Measurements from ENCODE around the gene ANAPC13.

DNA sequence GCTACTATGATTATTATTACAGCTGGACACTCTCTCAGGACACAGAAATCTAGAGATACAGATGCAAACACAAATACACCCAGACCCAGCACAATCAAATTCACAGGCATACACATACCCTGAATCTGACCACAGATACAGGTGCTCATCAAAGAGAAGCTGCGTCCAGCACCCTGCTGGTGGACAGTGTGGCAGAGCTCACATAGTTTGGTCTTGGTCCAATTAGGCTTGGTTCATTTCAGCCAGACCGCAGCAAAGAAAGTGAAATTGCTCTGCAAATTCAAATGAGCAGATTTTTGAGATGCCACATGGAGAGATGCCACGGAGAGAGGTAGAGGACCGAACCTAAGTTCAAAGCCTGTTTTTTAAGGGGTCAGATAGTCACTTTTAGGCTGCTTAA is 55.6 kb downstream of the ANAPC13 start:
- TF ChIP-seq RAD21 (IDR thresholded peaks at IDR 0.05; ENCODE audit: low read length) = no peak
- TF ChIP-seq, protein P1, sequence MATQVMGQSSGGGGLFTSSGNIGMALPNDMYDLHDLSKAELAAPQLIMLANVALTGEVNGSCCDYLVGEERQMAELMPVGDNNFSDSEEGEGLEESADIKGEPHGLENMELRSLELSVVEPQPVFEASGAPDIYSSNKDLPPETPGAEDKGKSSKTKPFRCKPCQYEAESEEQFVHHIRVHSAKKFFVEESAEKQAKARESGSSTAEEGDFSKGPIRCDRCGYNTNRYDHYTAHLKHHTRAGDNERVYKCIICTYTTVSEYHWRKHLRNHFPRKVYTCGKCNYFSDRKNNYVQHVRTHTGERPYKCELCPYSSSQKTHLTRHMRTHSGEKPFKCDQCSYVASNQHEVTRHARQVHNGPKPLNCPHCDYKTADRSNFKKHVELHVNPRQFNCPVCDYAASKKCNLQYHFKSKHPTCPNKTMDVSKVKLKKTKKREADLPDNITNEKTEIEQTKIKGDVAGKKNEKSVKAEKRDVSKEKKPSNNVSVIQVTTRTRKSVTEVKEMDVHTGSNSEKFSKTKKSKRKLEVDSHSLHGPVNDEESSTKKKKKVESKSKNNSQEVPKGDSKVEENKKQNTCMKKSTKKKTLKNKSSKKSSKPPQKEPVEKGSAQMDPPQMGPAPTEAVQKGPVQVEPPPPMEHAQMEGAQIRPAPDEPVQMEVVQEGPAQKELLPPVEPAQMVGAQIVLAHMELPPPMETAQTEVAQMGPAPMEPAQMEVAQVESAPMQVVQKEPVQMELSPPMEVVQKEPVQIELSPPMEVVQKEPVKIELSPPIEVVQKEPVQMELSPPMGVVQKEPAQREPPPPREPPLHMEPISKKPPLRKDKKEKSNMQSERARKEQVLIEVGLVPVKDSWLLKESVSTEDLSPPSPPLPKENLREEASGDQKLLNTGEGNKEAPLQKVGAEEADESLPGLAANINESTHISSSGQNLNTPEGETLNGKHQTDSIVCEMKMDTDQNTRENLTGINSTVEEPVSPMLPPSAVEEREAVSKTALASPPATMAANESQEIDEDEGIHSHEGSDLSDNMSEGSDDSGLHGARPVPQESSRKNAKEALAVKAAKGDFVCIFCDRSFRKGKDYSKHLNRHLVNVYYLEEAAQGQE (IDR thresholded peaks at IDR 0.05; ENCODE audit: low read depth, low read length) = peak; percentile 54
- TF ChIP-seq, protein P2, sequence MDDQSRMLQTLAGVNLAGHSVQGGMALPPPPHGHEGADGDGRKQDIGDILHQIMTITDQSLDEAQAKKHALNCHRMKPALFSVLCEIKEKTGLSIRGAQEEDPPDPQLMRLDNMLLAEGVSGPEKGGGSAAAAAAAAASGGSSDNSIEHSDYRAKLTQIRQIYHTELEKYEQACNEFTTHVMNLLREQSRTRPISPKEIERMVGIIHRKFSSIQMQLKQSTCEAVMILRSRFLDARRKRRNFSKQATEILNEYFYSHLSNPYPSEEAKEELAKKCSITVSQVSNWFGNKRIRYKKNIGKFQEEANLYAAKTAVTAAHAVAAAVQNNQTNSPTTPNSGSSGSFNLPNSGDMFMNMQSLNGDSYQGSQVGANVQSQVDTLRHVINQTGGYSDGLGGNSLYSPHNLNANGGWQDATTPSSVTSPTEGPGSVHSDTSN (IDR thresholded peaks at IDR 0.05) = no peak
- no peak for TF ChIP-seq FOXJ3 (CRISPR knock-in tag; IDR thresholded peaks at IDR 0.05)
- TF ChIP-seq GATA2 (CRISPR knock-in tag; IDR thresholded peaks at IDR 0.05) = no peak
- TF ChIP-seq, protein P3, sequence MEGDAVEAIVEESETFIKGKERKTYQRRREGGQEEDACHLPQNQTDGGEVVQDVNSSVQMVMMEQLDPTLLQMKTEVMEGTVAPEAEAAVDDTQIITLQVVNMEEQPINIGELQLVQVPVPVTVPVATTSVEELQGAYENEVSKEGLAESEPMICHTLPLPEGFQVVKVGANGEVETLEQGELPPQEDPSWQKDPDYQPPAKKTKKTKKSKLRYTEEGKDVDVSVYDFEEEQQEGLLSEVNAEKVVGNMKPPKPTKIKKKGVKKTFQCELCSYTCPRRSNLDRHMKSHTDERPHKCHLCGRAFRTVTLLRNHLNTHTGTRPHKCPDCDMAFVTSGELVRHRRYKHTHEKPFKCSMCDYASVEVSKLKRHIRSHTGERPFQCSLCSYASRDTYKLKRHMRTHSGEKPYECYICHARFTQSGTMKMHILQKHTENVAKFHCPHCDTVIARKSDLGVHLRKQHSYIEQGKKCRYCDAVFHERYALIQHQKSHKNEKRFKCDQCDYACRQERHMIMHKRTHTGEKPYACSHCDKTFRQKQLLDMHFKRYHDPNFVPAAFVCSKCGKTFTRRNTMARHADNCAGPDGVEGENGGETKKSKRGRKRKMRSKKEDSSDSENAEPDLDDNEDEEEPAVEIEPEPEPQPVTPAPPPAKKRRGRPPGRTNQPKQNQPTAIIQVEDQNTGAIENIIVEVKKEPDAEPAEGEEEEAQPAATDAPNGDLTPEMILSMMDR (IDR thresholded peaks at IDR 0.05) = no peak
- TF ChIP-seq POLR2AphosphoS5 (IDR thresholded peaks at IDR 0.05; ENCODE audit: low read depth, low read length) = no peak
- no peak for TF ChIP-seq EZH2phosphoT487 (IDR thresholded peaks at IDR 0.05; ENCODE audit: borderline replicate concordance, low read depth)
- no peak for TF ChIP-seq TAF1 (IDR thresholded peaks at IDR 0.05; ENCODE audit: borderline replicate concordance, low read depth, low read length)
- TF ChIP-seq, protein P4, sequence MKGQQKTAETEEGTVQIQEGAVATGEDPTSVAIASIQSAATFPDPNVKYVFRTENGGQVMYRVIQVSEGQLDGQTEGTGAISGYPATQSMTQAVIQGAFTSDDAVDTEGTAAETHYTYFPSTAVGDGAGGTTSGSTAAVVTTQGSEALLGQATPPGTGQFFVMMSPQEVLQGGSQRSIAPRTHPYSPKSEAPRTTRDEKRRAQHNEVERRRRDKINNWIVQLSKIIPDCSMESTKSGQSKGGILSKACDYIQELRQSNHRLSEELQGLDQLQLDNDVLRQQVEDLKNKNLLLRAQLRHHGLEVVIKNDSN (IDR thresholded peaks at IDR 0.05; ENCODE audit: borderline replicate concordance, low read depth) = no peak
- no peak for TF ChIP-seq EP300 (IDR thresholded peaks at IDR 0.05; ENCODE audit: borderline replicate concordance in 1 of 2, low read depth in 1 of 2, low read length in 1 of 2)
- TF ChIP-seq SIN3A (IDR thresholded peaks at IDR 0.05; ENCODE audit: borderline replicate concordance, low read depth, low read length) = no peak
- TF ChIP-seq TEAD4 (IDR thresholded peaks at IDR 0.05; ENCODE audit: borderline replicate concordance, insufficient read depth) = no peak
